Measurements from ENCODE around the gene HLA-DQB2. TPM values are rescaled to one million over a fixed set of nuclear protein-coding genes. Genes with fewer than 3 reads are reported as not detected.

HLA-DQB2 gene
- total RNA-seq, 1 experiment from 2014 or later, result not detected

GRCh38 chr6:32713241-32713640 is 50.1 kb downstream of the HLA-DQB2 start:
- no peak for DNase-seq (ENCODE audit: unreplicated experiment)
- Mint-ChIP-seq H3K9me3 (ENCODE audit: unreplicated experiment) (no peaks in the 10 kb centered on the region), H3K27me3 (ENCODE audit: insufficient read depth, unreplicated experiment) (peaks cover 52% of the 10 kb centered on the region), H3K27ac (ENCODE audit: low read depth, unreplicated experiment) (no peak overlapping the region), H3K36me3 (ENCODE audit: insufficient read depth, unreplicated experiment) (no peaks in the 10 kb centered on the region), H3K4me1 (ENCODE audit: insufficient read depth, unreplicated experiment) (no peaks in the 10 kb centered on the region), H3K4me3 (ENCODE audit: unreplicated experiment) (no peak overlapping the region)
- POLR2A ChIA-PET, result no interaction called here
- intact Hi-C loops (cut with micrococcal nuclease), result no loop called here
- no peak for TF ChIP-seq CTCF (IDR thresholded peaks at IDR 0.05; ENCODE audit: unreplicated experiment)
- CTCF ChIA-PET, result interaction anchor here (0.6 to 3.1 kb wide), 4 partner anchors 13 to 299 kb away, joined by 3 to 13 read pairs (median 6); no protein-coding TSS in a partner anchor
- no TSS peak for BruUV-seq (replicated peaks)

GRCh38 chr6:32709625-32710024 is 53.7 kb downstream of the HLA-DQB2 start:
- H3K27me3 Mint-ChIP-seq (ENCODE audit: insufficient read depth, unreplicated experiment), result peaks cover 39% of the 10 kb centered on the region
- H3K27ac Mint-ChIP-seq (ENCODE audit: low read depth, unreplicated experiment), result no peak overlapping the region
- no peak for DNase-seq (ENCODE audit: unreplicated experiment)
- H3K4me1 Mint-ChIP-seq (ENCODE audit: insufficient read depth, unreplicated experiment), result no peaks in the 10 kb centered on the region
- no peak for TF ChIP-seq CTCF (IDR thresholded peaks at IDR 0.05; ENCODE audit: unreplicated experiment)
- no peak overlapping the region for H3K4me3 Mint-ChIP-seq (ENCODE audit: unreplicated experiment)
- POLR2A ChIA-PET, result no interaction called here
- CTCF ChIA-PET, result no interaction called here
- no peaks in the 10 kb centered on the region for H3K36me3 Mint-ChIP-seq (ENCODE audit: insufficient read depth, unreplicated experiment)
- intact Hi-C loops (cut with micrococcal nuclease), result no loop called here
- no TSS peak for BruUV-seq (replicated peaks)
- H3K9me3 Mint-ChIP-seq (ENCODE audit: unreplicated experiment), result peaks cover 7% of the 10 kb centered on the region

Small RNA genes lying within 50 kb of the gene (microRNA-seq; reads per million reads assigned to microRNA genes)
- gene MIR3135B, result not detected

Other genes starting within 250 kb of the HLA-DQB2 start
- gene HLA-DRB5, start 233.2 kb downstream of the HLA-DQB2 start, total RNA-seq (2022), result not detected in 2 replicates
- not detected in 2 replicates for gene HLA-DRB1, start 173.7 kb downstream of the HLA-DQB2 start, total RNA-seq (2022)
- gene HLA-DQA1, start 126.1 kb downstream of the HLA-DQB2 start, total RNA-seq (2022), result not detected in 2 replicates
- not detected in 2 replicates for gene HLA-DQB1, start 96.9 kb downstream of the HLA-DQB2 start, total RNA-seq (2022)
- gene HLA-DQA2, start 22.1 kb downstream of the HLA-DQB2 start, total RNA-seq (2022), result not detected in 2 replicates
- 0.56 and 0.79 TPM in 2 replicates for gene HLA-DOB, start 53.5 kb upstream of the HLA-DQB2 start, total RNA-seq (2022)
- 43.3 and 61.2 TPM in 2 replicates for gene TAP2, start 75.2 kb upstream of the HLA-DQB2 start, total RNA-seq (2022)
- 34.1 and 47.3 TPM in 2 replicates for gene PSMB8, start 80.5 kb upstream of the HLA-DQB2 start, total RNA-seq (2022)
- gene TAP1, start 90.2 kb upstream of the HLA-DQB2 start, total RNA-seq (2022), result 32.3 and 35.2 TPM in 2 replicates
- 3.5 and 4.4 TPM in 2 replicates for gene PSMB9, start 90.7 kb upstream of the HLA-DQB2 start, total RNA-seq (2022)
- gene HLA-DMB, start 177.5 kb upstream of the HLA-DQB2 start, total RNA-seq (2022), result not detected in 2 replicates
- gene HLA-DMA, start 189.6 kb upstream of the HLA-DQB2 start, total RNA-seq (2022), result 2.4 and 2.9 TPM in 2 replicates
- 201 and 223 TPM in 2 replicates for gene BRD2, start 205.1 kb upstream of the HLA-DQB2 start, total RNA-seq (2022)
- gene HLA-DOA, start 246.1 kb upstream of the HLA-DQB2 start, total RNA-seq (2022), result not detected in 2 replicates